ENCODE data around the gene SNX18.

- TF ChIP-seq CTCF (conservative IDR thresholded peaks at IDR 0.05), result no peak
- no peak for TF ChIP-seq ZFX (IDR thresholded peaks at IDR 0.05)
Observed at GRCh38 chr5:54525261-54525660, 7.7 kb downstream of the SNX18 start.

All from C4-2B (cell line).